Lung (tissue), 12 donors: ENCODE measurements around the gene CLDN19. TPM values are rescaled to one million over a fixed set of nuclear protein-coding genes. Genes with fewer than 3 reads are reported as not detected.
"Not testable (repeated sequence)": the region's sequence is repeated elsewhere in the genome, so short reads cannot be mapped to it uniquely, and the experiment has no call there.

Source experiments
- ATAC-seq: fragments of 200-7000 bp; cut with Tn5 transposase; one replicate; pipeline ENCODE4 v1.9.1; 2020; ENCODE audit warnings: moderate number of reproducible peaks; ENCODE audit not compliant: insufficient read depth, low FRiP score
- DNase-seq, 3 donors: peaks; one replicate each; pipeline ENCODE4 v3.0.0-alpha.2; 2013 to 2017
- H3K27ac ChIP-seq, 2 donors: one replicate each; pipeline ENCODE4 v1.5.1; 2013; ENCODE audit warnings: mild to moderate bottlenecking in 2 of 2, moderate library complexity in 2 of 2, control low read depth in 1 of 2, inconsistent platforms in 1 of 2, low read depth in 1 of 2, low read length in 1 of 2
- H3K27me3 ChIP-seq, 3 donors: one replicate each; pipeline ENCODE4 v1.5.1; 2013; ENCODE audit warnings: low read length in 2 of 3; ENCODE audit not compliant: control insufficient read depth in 3 of 3, insufficient read depth in 3 of 3
- H3K36me3 ChIP-seq, 4 donors: one replicate each; pipeline ENCODE4 v1.5.1; 2013; ENCODE audit warnings: low read length in 4 of 4, mild to moderate bottlenecking in 1 of 4, moderate library complexity in 1 of 4; ENCODE audit not compliant: control insufficient read depth in 4 of 4, insufficient read depth in 4 of 4
- H3K4me1 ChIP-seq, 5 donors: one replicate each; pipeline ENCODE4 v1.5.1; 2013; ENCODE audit warnings: low read length in 5 of 5, mild to moderate bottlenecking in 2 of 5, moderate library complexity in 1 of 5; ENCODE audit not compliant: control insufficient read depth in 5 of 5, insufficient read depth in 5 of 5
- H3K4me3 ChIP-seq: one replicate; pipeline ENCODE4 v1.5.1; 2013; ENCODE audit warnings: mild to moderate bottlenecking, control low read depth, moderate library complexity
- H3K9ac ChIP-seq, 2 donors: one replicate each; pipeline ENCODE4 v1.5.1; 2013; ENCODE audit warnings: low read length in 2 of 2, control low read depth in 1 of 2; ENCODE audit not compliant: insufficient read depth in 1 of 2
- H3K9me3 ChIP-seq, 4 donors: one replicate each; pipeline ENCODE4 v1.5.1; 2013; ENCODE audit warnings: low read length in 3 of 4, mild to moderate bottlenecking in 1 of 4, moderate library complexity in 1 of 4; ENCODE audit not compliant: control insufficient read depth in 4 of 4, insufficient read depth in 3 of 4
- CTCF ChIP-seq: IDR thresholded peaks from 2 replicates; pipeline ENCODE4 v1.5.1; 2012; ENCODE audit warnings: mild to moderate bottlenecking; ENCODE audit errors: control extremely low read depth, extremely low read depth
- WGBS, 2 donors: extraction: QIAGEN DNeasy Blood & Tissue Kit; methylation state at CpG; one replicate each; pipeline ENCODE4 v1.1.7; 2013; 5-methylcytosine and 5-hydroxymethylcytosine counted together
- polyA plus RNA-seq, 2 donors: library from polyadenylated mRNA; stranded (reverse); fragments of 200-250 nt; gene quantifications; one replicate each; pipeline ENCODE4 v1.2.1, GENCODE V29; 2013
- total RNA-seq, 2 donors: library from RNA; depleted of rRNA in 1 of 2; stranded (reverse); fragments of >200 nt in 1 of 2; gene quantifications; one replicate each; pipeline ENCODE4 v1.2.1, GENCODE V29; 2014 to 2021
- donor health status: control.
- donor health status: control.
- donor health status: Bipolar disorder and iron deficiency.
- donor health status: healthy.
- donor health status: DM: yes; HTN: yes; CAD: no.

CLDN19 gene
- total and polyA plus RNA-seq, 4 donors = 0.01 to 2.0 (median 0.04) TPM; not detected in 1

GRCh38 chr1:42723511-42723910 is 16.5 kb downstream of the CLDN19 start:
- WGBS, 2 donors = 79 to 86% methylated on average over 6 of the region's 6 CpGs
- ATAC-seq = no peak

GRCh38 chr1:42722403-42722802 is 17.6 kb downstream of the CLDN19 start:
- H3K9ac ChIP-seq, H3K4me3 ChIP-seq, H3K27me3 ChIP-seq, H3K4me1 ChIP-seq, DNase-seq, H3K27ac ChIP-seq, H3K36me3 ChIP-seq, ATAC-seq, H3K9me3 ChIP-seq: not testable (repeated sequence)
- 90 to 95% methylated on average over 1 to 2 of the region's 2 CpGs for WGBS, 2 donors

More at GRCh38 chr1:42723511-42723910, 16.5 kb downstream of the CLDN19 start:
- Histone ChIP-seq H3K27me3 (no peaks in the 10 kb centered on the region), H3K27ac (no peak overlapping the region), H3K4me3 (no peak overlapping the region), H3K4me1 (no peaks in the 10 kb centered on the region), H3K9me3 (no peaks in the 10 kb centered on the region), H3K9ac (no peak overlapping the region), H3K36me3 (no peaks in the 10 kb centered on the region)
- no peak for TF ChIP-seq CTCF
- no peak for DNase-seq

- H3K4me1 ChIP-seq = no peaks in the 10 kb centered on the region
- WGBS, 2 donors = 80 to 93% methylated on average over 3 of the region's 3 CpGs
Measured at GRCh38 chr1:42721926-42722325, 18.1 kb downstream of the CLDN19 start.

GRCh38 chr1:42720868-42721267 is 19.2 kb downstream of the CLDN19 start:
- H3K27me3 ChIP-seq = no peaks in the 10 kb centered on the region
- peaks cover 0 to 2% (median 0%) of the 10 kb centered on the region in 4 donors for H3K36me3 ChIP-seq
- DNase-seq (no peak), ATAC-seq (no peak)
- TF ChIP-seq CTCF = no peak
- H3K4me3 ChIP-seq = no peak overlapping the region
- no peak overlapping the region for H3K9ac ChIP-seq
- no peak overlapping the region for H3K27ac ChIP-seq
- H3K4me1 ChIP-seq = no peaks in the 10 kb centered on the region
- 95 to 100% methylated on average over 1 of the region's 1 CpG for WGBS, 2 donors
- no peaks in the 10 kb centered on the region for H3K9me3 ChIP-seq

More at GRCh38 chr1:42721926-42722325, 18.1 kb downstream of the CLDN19 start:
- Histone ChIP-seq H3K4me3 (no peak overlapping the region), H3K9me3 (no peaks in the 10 kb centered on the region), H3K36me3 (peaks cover 0 to 1% (median 0%) of the 10 kb centered on the region in 4 donors), H3K27me3 (no peaks in the 10 kb centered on the region), H3K27ac (no peak overlapping the region), H3K9ac (no peak overlapping the region)
- no peak for TF ChIP-seq CTCF
- DNase-seq (no peak), ATAC-seq (no peak)

GRCh38 chr1:42714441-42714840 is 25.6 kb downstream of the CLDN19 start:
- peaks cover 6 to 18% (median 9%) of the 10 kb centered on the region in 4 donors for H3K36me3 ChIP-seq
- not testable (repeated sequence) for ATAC-seq, H3K4me3 ChIP-seq, H3K4me1 ChIP-seq, H3K27me3 ChIP-seq, DNase-seq, H3K9me3 ChIP-seq, H3K27ac ChIP-seq, H3K9ac ChIP-seq
